Osteocyte (in vitro differentiated cells): ENCODE data around the gene TMEM255A. TPM values are rescaled to one million over a fixed set of nuclear protein-coding genes. Genes with fewer than 3 reads are reported as not detected.

Experiments used
- DNase-seq: peaks from one replicate; pipeline ENCODE4 v3.0.0; 2021; ENCODE audit warnings: mixed read lengths; ENCODE audit not compliant: unreplicated experiment; ENCODE audit errors: extremely low spot score
- H3K27ac Mint-ChIP-seq: one replicate; pipeline ENCODE4 v1.8.0; 2021; ENCODE audit warnings: mild to moderate bottlenecking, mixed read lengths; ENCODE audit not compliant: unreplicated experiment
- H3K27me3 Mint-ChIP-seq: one replicate; pipeline ENCODE4 v1.8.0; 2021; ENCODE audit warnings: mixed read lengths; ENCODE audit not compliant: unreplicated experiment
- H3K36me3 Mint-ChIP-seq: one replicate; pipeline ENCODE4 v1.8.0; 2021; ENCODE audit warnings: mixed read lengths; ENCODE audit not compliant: unreplicated experiment
- H3K4me1 Mint-ChIP-seq: one replicate; pipeline ENCODE4 v1.8.0; 2021; ENCODE audit warnings: mixed read lengths; ENCODE audit not compliant: unreplicated experiment
- H3K4me3 Mint-ChIP-seq: one replicate; pipeline ENCODE4 v1.8.0; 2021; ENCODE audit warnings: mild to moderate bottlenecking, moderate library complexity, mixed read lengths; ENCODE audit not compliant: unreplicated experiment
- H3K9me3 Mint-ChIP-seq: one replicate; pipeline ENCODE4 v1.8.0; 2021; ENCODE audit warnings: mixed read lengths; ENCODE audit not compliant: unreplicated experiment
- CTCF ChIP-seq: fragments of 200-600 bp; sonication (generic); IDR thresholded peaks from 2 replicates; pipeline ENCODE4 v1.5.0; 2021; ENCODE audit warnings: antibody characterized with exemption, mild to moderate bottlenecking, moderate library complexity
- total RNA-seq: library from RNA; stranded (reverse); gene quantifications from 2 replicates; pipeline ENCODE4 v1.2.1, GENCODE V29; 2021

TMEM255A gene
- total RNA-seq, 1 donor from 2014 or later, result 0.16 TPM

- TF ChIP-seq CTCF, result no peak
Observed at GRCh38 chrX:120301497-120301896, 9.8 kb downstream of the TMEM255A start.

GRCh38 chrX:120299928-120300327, 11.3 kb downstream of the TMEM255A start:
- H3K9me3 Mint-ChIP-seq, result peaks cover 6% of the 10 kb centered on the region
- H3K4me1 Mint-ChIP-seq, result peaks cover 13% of the 10 kb centered on the region

More at GRCh38 chrX:120301497-120301896, 9.8 kb downstream of the TMEM255A start:
- DNase-seq, result no peak
- Mint-ChIP-seq H3K4me1 (peaks cover 13% of the 10 kb centered on the region), H3K27me3 (peaks cover 3% of the 10 kb centered on the region), H3K27ac (no peak overlapping the region), H3K4me3 (no peak overlapping the region), H3K36me3 (no peaks in the 10 kb centered on the region), H3K9me3 (peaks cover 6% of the 10 kb centered on the region)

GRCh38 chrX:120297923-120298322, 13.3 kb downstream of the TMEM255A start:
- Mint-ChIP-seq H3K4me1 (peaks cover 12% of the 10 kb centered on the region), H3K9me3 (peaks cover 6% of the 10 kb centered on the region), H3K27ac (no peak overlapping the region), H3K4me3 (no peak overlapping the region), H3K27me3 (no peaks in the 10 kb centered on the region), H3K36me3 (no peaks in the 10 kb centered on the region)
- no peak for DNase-seq
- no peak for TF ChIP-seq CTCF

More at GRCh38 chrX:120299928-120300327, 11.3 kb downstream of the TMEM255A start:
- Mint-ChIP-seq H3K27me3 (no peaks in the 10 kb centered on the region), H3K27ac (no peak overlapping the region), H3K4me3 (no peak overlapping the region), H3K36me3 (no peaks in the 10 kb centered on the region)
- no peak for TF ChIP-seq CTCF
- DNase-seq, result no peak

- Mint-ChIP-seq H3K4me1 (no peaks in the 10 kb centered on the region), H3K27me3 (no peaks in the 10 kb centered on the region), H3K9me3 (peaks cover 11% of the 10 kb centered on the region), H3K36me3 (no peaks in the 10 kb centered on the region), H3K4me3 (no peak overlapping the region), H3K27ac (no peak overlapping the region)
- TF ChIP-seq CTCF, result no peak
- DNase-seq, result no peak
Observed at GRCh38 chrX:120294651-120295050, 16.6 kb downstream of the TMEM255A start.

- Mint-ChIP-seq H3K4me1 (no peaks in the 10 kb centered on the region), H3K9me3 (peaks cover 11% of the 10 kb centered on the region), H3K27me3 (no peaks in the 10 kb centered on the region), H3K36me3 (no peaks in the 10 kb centered on the region), H3K27ac (no peak overlapping the region), H3K4me3 (no peak overlapping the region)
- DNase-seq, result no peak
- no peak for TF ChIP-seq CTCF
Observed at GRCh38 chrX:120293015-120293414, 18.2 kb downstream of the TMEM255A start.
